ENCODE results near the gene PURA.

- TF ChIP-seq CTCF (IDR thresholded peaks at IDR 0.05; ENCODE audit: low read depth, low read length, poor library complexity, severe bottlenecking) (no peak), EZH2phosphoT487 (IDR thresholded peaks at IDR 0.05; ENCODE audit: borderline replicate concordance, low read length) (no peak)
Observed at GRCh38 chr5:140083120-140083519, 30.8 kb upstream of the PURA start.

Data from DOHH2 (cell line).